ENCODE measurements around the gene ARHGAP22. TPM values are rescaled to one million over a fixed set of nuclear protein-coding genes. Genes with fewer than 3 reads are reported as not detected.

ARHGAP22 gene
- total RNA-seq, 1 donor from 2014 or later = 3.8 TPM

GRCh38 chr10:48491392-48492139 is 113.3 kb downstream of the ARHGAP22 start:
- H3K9me3 Mint-ChIP-seq (ENCODE audit: low read depth) = no peaks in the 10 kb centered on the region
- DNase-seq (ENCODE audit: low spot score, unreplicated experiment) = no peak
- no peaks in the 10 kb centered on the region for H3K4me1 Mint-ChIP-seq (ENCODE audit: low read depth)
- no peak overlapping the region for H3K4me3 Mint-ChIP-seq (ENCODE audit: low read depth)
- peaks cover 15% of the 10 kb centered on the region for H3K27me3 Mint-ChIP-seq
- no peaks in the 10 kb centered on the region for H3K36me3 Mint-ChIP-seq (ENCODE audit: insufficient read depth)
- no peak overlapping the region for H3K27ac Mint-ChIP-seq
- no peak for TF ChIP-seq CTCF (IDR thresholded peaks at IDR 0.05; ENCODE audit: unreplicated experiment)

- Mint-ChIP-seq H3K27me3 (peaks cover 15% of the 10 kb centered on the region), H3K36me3 (ENCODE audit: insufficient read depth) (no peaks in the 10 kb centered on the region), H3K4me1 (ENCODE audit: low read depth) (peaks cover under 1% of the 10 kb centered on the region), H3K27ac (no peak overlapping the region), H3K9me3 (ENCODE audit: low read depth) (no peaks in the 10 kb centered on the region), H3K4me3 (ENCODE audit: low read depth) (no peak overlapping the region)
- no peak for TF ChIP-seq CTCF (IDR thresholded peaks at IDR 0.05; ENCODE audit: unreplicated experiment)
- no peak for DNase-seq (ENCODE audit: low spot score, unreplicated experiment)
Observed at GRCh38 chr10:48490946-48491345, 113.9 kb downstream of the ARHGAP22 start.

- H3K4me3 Mint-ChIP-seq (ENCODE audit: low read depth) = no peak overlapping the region
- H3K27ac Mint-ChIP-seq = no peak overlapping the region
- H3K4me1 Mint-ChIP-seq (ENCODE audit: low read depth) = peaks cover 5% of the 10 kb centered on the region
- DNase-seq (ENCODE audit: low spot score, unreplicated experiment) = no peak
- H3K36me3 Mint-ChIP-seq (ENCODE audit: insufficient read depth) = no peaks in the 10 kb centered on the region
- TF ChIP-seq CTCF (IDR thresholded peaks at IDR 0.05; ENCODE audit: unreplicated experiment) = no peak
- no peaks in the 10 kb centered on the region for H3K9me3 Mint-ChIP-seq (ENCODE audit: low read depth)
- peaks cover 15% of the 10 kb centered on the region for H3K27me3 Mint-ChIP-seq
Observed at GRCh38 chr10:48490571-48490940, 114.3 kb downstream of the ARHGAP22 start.

GRCh38 chr10:48489099-48489498 is 115.8 kb downstream of the ARHGAP22 start:
- Mint-ChIP-seq H3K4me3 (ENCODE audit: low read depth) (no peak overlapping the region), H3K27ac (no peak overlapping the region), H3K4me1 (ENCODE audit: low read depth) (peaks cover 14% of the 10 kb centered on the region), H3K9me3 (ENCODE audit: low read depth) (no peaks in the 10 kb centered on the region), H3K36me3 (ENCODE audit: insufficient read depth) (no peaks in the 10 kb centered on the region), H3K27me3 (peaks cover 7% of the 10 kb centered on the region)
- DNase-seq (ENCODE audit: low spot score, unreplicated experiment) = no peak
- TF ChIP-seq CTCF (IDR thresholded peaks at IDR 0.05; ENCODE audit: unreplicated experiment) = no peak

GRCh38 chr10:48487244-48487643 is 117.6 kb downstream of the ARHGAP22 start:
- Mint-ChIP-seq H3K27ac (no peak overlapping the region), H3K27me3 (peaks cover 7% of the 10 kb centered on the region), H3K4me1 (ENCODE audit: low read depth) (peaks cover 14% of the 10 kb centered on the region), H3K36me3 (ENCODE audit: insufficient read depth) (no peaks in the 10 kb centered on the region), H3K9me3 (ENCODE audit: low read depth) (no peaks in the 10 kb centered on the region), H3K4me3 (ENCODE audit: low read depth) (no peak overlapping the region)
- DNase-seq (ENCODE audit: low spot score, unreplicated experiment) = no peak
- no peak for TF ChIP-seq CTCF (IDR thresholded peaks at IDR 0.05; ENCODE audit: unreplicated experiment)
